GM12872 (cell line): ENCODE results near the gene VEZT.

ENCODE experiments used
- CTCF ChIP-seq: IDR thresholded peaks from 3 replicates; pipeline ENCODE4 v1.5.1; 2011; ENCODE audit warnings: low read depth, mild to moderate bottlenecking, low read length, moderate library complexity; ENCODE audit not compliant: insufficient read depth

The VEZT gene

GRCh38 chr12:95321516-95322246 is 104.1 kb downstream of the VEZT start:
- no peak for TF ChIP-seq CTCF

- TF ChIP-seq CTCF: no peak
Measured at GRCh38 chr12:95322326-95322725, 104.7 kb downstream of the VEZT start.

- no peak for TF ChIP-seq CTCF
Measured at GRCh38 chr12:95323212-95323611, 105.6 kb downstream of the VEZT start.

- no peak for TF ChIP-seq CTCF
Measured at GRCh38 chr12:95325501-95325900, 107.9 kb downstream of the VEZT start.

- TF ChIP-seq CTCF: no peak
Measured at GRCh38 chr12:95326445-95326844, 108.8 kb downstream of the VEZT start.

- no peak for TF ChIP-seq CTCF
Measured at GRCh38 chr12:95326855-95327254, 109.2 kb downstream of the VEZT start.

GRCh38 chr12:95328708-95329107 is 111.1 kb downstream of the VEZT start:
- no peak for TF ChIP-seq CTCF
